ENCODE results near the gene ELFN2. TPM values are rescaled to one million over a fixed set of nuclear protein-coding genes. Genes with fewer than 3 reads are reported as not detected.

ELFN2 gene
- total RNA-seq, 1 experiment from 2014 or later, result 30.8 TPM

- H3F3A ChIP-seq (ENCODE audit: insufficient read depth, low read depth), result 0 out of 2 replicates have a peak, but pooled peaks cover 3% of the 10 kb centered on the region
- intact Hi-C loops (cut with micrococcal nuclease; ENCODE audit: unreplicated experiment), result no loop called here
- no peak for DNase-seq
- ChIA-PET CTCF (no interaction called here), POLR2A (ENCODE audit: unreplicated experiment) (no interaction called here)
- no peak for TF ChIP-seq EZH2 (IDR thresholded peaks at IDR 0.05; ENCODE audit: low read depth)
- no peak for TF ChIP-seq CTCF (conservative IDR thresholded peaks at IDR 0.05)
- H2AFZ ChIP-seq, result no peak overlapping the region
- H3K79me2 ChIP-seq (ENCODE audit: low read depth), result no peaks in the 10 kb centered on the region
- H3K4me3 ChIP-seq, result no peak overlapping the region
- no peaks in the 10 kb centered on the region for H3K27me3 ChIP-seq (ENCODE audit: insufficient read depth, low read depth)
- peaks cover 4% of the 10 kb centered on the region for H3K4me1 ChIP-seq (replicated peaks; ENCODE audit: insufficient read depth)
- H3K36me3 ChIP-seq (ENCODE audit: low read depth), result 0 out of 2 replicates have a peak, but pooled peaks cover 4% of the 10 kb centered on the region
- BruUV-seq (replicated peaks), result no TSS peak
- H3K9me3 ChIP-seq (ENCODE audit: insufficient read depth, low read depth), result no peaks in the 10 kb centered on the region
- H4K20me1 ChIP-seq (ENCODE audit: insufficient read depth), result no peaks in the 10 kb centered on the region
- H3K4me2 ChIP-seq, result no peak overlapping the region
- H3K27ac ChIP-seq, result no peak overlapping the region
- H3K9me2 ChIP-seq (ENCODE audit: insufficient read depth), result no peaks in the 10 kb centered on the region
Measured at GRCh38 chr22:37373451-37373850, 53.8 kb downstream of the ELFN2 start.

- H3K36me3 ChIP-seq (ENCODE audit: low read depth), result 0 out of 2 replicates have a peak, but pooled peaks cover 4% of the 10 kb centered on the region
- no peak overlapping the region for H3K4me3 ChIP-seq
- CTCF ChIA-PET, result no interaction called here
- no TSS peak for BruUV-seq (replicated peaks)
- H3K4me1 ChIP-seq (replicated peaks; ENCODE audit: insufficient read depth), result no peaks in the 10 kb centered on the region
- H3K27me3 ChIP-seq (ENCODE audit: insufficient read depth, low read depth), result no peaks in the 10 kb centered on the region
- no peak overlapping the region for H3K4me2 ChIP-seq
- DNase-seq, result no peak
- H3F3A ChIP-seq (ENCODE audit: insufficient read depth, low read depth), result 0 out of 2 replicates have a peak, but pooled peaks cover 3% of the 10 kb centered on the region
- no peaks in the 10 kb centered on the region for H3K9me3 ChIP-seq (ENCODE audit: insufficient read depth, low read depth)
- intact Hi-C loops (cut with micrococcal nuclease; ENCODE audit: unreplicated experiment), result no loop called here
- TF ChIP-seq CTCF (conservative IDR thresholded peaks at IDR 0.05) (no peak), EZH2 (IDR thresholded peaks at IDR 0.05; ENCODE audit: low read depth) (no peak)
- no peaks in the 10 kb centered on the region for H3K79me2 ChIP-seq (ENCODE audit: low read depth)
- no peak overlapping the region for H2AFZ ChIP-seq
- H3K27ac ChIP-seq, result no peak overlapping the region
- no peaks in the 10 kb centered on the region for H3K9me2 ChIP-seq (ENCODE audit: insufficient read depth)
- H4K20me1 ChIP-seq (ENCODE audit: insufficient read depth), result no peaks in the 10 kb centered on the region
- POLR2A ChIA-PET (ENCODE audit: unreplicated experiment), result no interaction called here
Measured at GRCh38 chr22:37371911-37372310, 55.4 kb downstream of the ELFN2 start.

- intact Hi-C loops (cut with micrococcal nuclease; ENCODE audit: unreplicated experiment), result no loop called here
- no peak overlapping the region for H3K4me2 ChIP-seq
- POLR2A ChIA-PET (ENCODE audit: unreplicated experiment), result no interaction called here
- H2AFZ ChIP-seq, result no peak overlapping the region
- H3K27ac ChIP-seq, result no peak overlapping the region
- no peaks in the 10 kb centered on the region for H3K9me2 ChIP-seq (ENCODE audit: insufficient read depth)
- no peaks in the 10 kb centered on the region for H3K9me3 ChIP-seq (ENCODE audit: insufficient read depth, low read depth)
- no peaks in the 10 kb centered on the region for H3K79me2 ChIP-seq (ENCODE audit: low read depth)
- H3K4me1 ChIP-seq (replicated peaks; ENCODE audit: insufficient read depth), result no peaks in the 10 kb centered on the region
- H4K20me1 ChIP-seq (ENCODE audit: insufficient read depth), result no peaks in the 10 kb centered on the region
- no peak for DNase-seq
- no TSS peak for BruUV-seq (replicated peaks)
- no peak overlapping the region for H3K4me3 ChIP-seq
- H3F3A ChIP-seq (ENCODE audit: insufficient read depth, low read depth), result 0 out of 2 replicates have a peak, but pooled peaks cover 3% of the 10 kb centered on the region
- CTCF ChIA-PET, result no interaction called here
- TF ChIP-seq EZH2 (IDR thresholded peaks at IDR 0.05; ENCODE audit: low read depth) (no peak), CTCF (conservative IDR thresholded peaks at IDR 0.05) (no peak)
- H3K36me3 ChIP-seq (ENCODE audit: low read depth), result 0 out of 2 replicates have a peak, but pooled peaks cover 4% of the 10 kb centered on the region
- no peaks in the 10 kb centered on the region for H3K27me3 ChIP-seq (ENCODE audit: insufficient read depth, low read depth)
Measured at GRCh38 chr22:37371491-37371890, 55.8 kb downstream of the ELFN2 start.
